ENCODE results near the gene WBP1.

GRCh38 chr2:74507145-74507925, 49.1 kb downstream of the WBP1 start, which contains the start of gene PCGF1:
- TF ChIP-seq CTCF (IDR thresholded peaks at IDR 0.05) (no peak), ZFX (IDR thresholded peaks at IDR 0.05; ENCODE audit: borderline replicate concordance) (no peak)

Data from 22Rv1 (cell line).